DND-41 (cell line): ENCODE data around the gene JMJD8.

ENCODE experiments used
- CTCF ChIP-seq: IDR thresholded peaks from 2 replicates; pipeline ENCODE4 v1.5.1; 2012; ENCODE audit warnings: borderline replicate concordance, low read length, moderate library complexity, mild to moderate bottlenecking; ENCODE audit not compliant: poor library complexity, severe bottlenecking; ENCODE audit errors: extremely low read depth
- EZH2 ChIP-seq: IDR thresholded peaks from 3 replicates; pipeline ENCODE4 v1.6.1; 2012; ENCODE audit warnings: borderline replicate concordance, low read depth, mild to moderate bottlenecking, moderate library complexity, low read length, inconsistent platforms; ENCODE audit not compliant: severe bottlenecking

GRCh38 chr16:649631-650030, 34.5 kb downstream of the JMJD8 start:
- TF ChIP-seq CTCF = no peak
- no peak for TF ChIP-seq EZH2
